Neuronal stem cell (in vitro differentiated cells): ENCODE measurements around the gene PTPRD.

ENCODE experiments used
- DNase-seq: peaks from one replicate; pipeline ENCODE4 v3.0.0-alpha.2; 2013; ENCODE audit warnings: low spot score
- H2AFZ ChIP-seq: one replicate; pipeline ENCODE4 v1.6.1; 2013; ENCODE audit warnings: mild to moderate bottlenecking, low read length, inconsistent platforms
- H2AK5ac ChIP-seq: 2 replicates; pipeline ENCODE4 v1.6.1; 2013; ENCODE audit warnings: low read depth, mild to moderate bottlenecking, inconsistent platforms, low read length, moderate library complexity, mixed read lengths
- H2BK120ac ChIP-seq: 2 replicates; pipeline ENCODE4 v1.6.1; 2013; ENCODE audit warnings: low read depth, mild to moderate bottlenecking, inconsistent platforms, low read length, moderate library complexity, mixed read lengths
- H2BK12ac ChIP-seq: one replicate; pipeline ENCODE4 v1.6.1; 2013; ENCODE audit warnings: low read length, inconsistent platforms
- H2BK15ac ChIP-seq: 2 replicates; pipeline ENCODE4 v1.6.1; 2013; ENCODE audit warnings: mild to moderate bottlenecking, low read length, inconsistent platforms, mixed read lengths
- H2BK5ac ChIP-seq: one replicate; pipeline ENCODE4 v1.6.1; 2013; ENCODE audit warnings: inconsistent platforms, mild to moderate bottlenecking, low read length, moderate library complexity
- H3K14ac ChIP-seq: one replicate; pipeline ENCODE4 v1.6.1; 2013; ENCODE audit warnings: low read length, inconsistent platforms
- H3K18ac ChIP-seq: 2 replicates; pipeline ENCODE4 v1.6.1; 2013; ENCODE audit warnings: low read length, inconsistent platforms
- H3K23ac ChIP-seq: 2 replicates; pipeline ENCODE4 v1.6.1; 2013; ENCODE audit warnings: low read depth, mild to moderate bottlenecking, mixed read lengths, low read length, inconsistent platforms; ENCODE audit not compliant: poor library complexity
- H3K27ac ChIP-seq: replicated peaks from 3 replicates; pipeline ENCODE4 v1.5.1; 2013; ENCODE audit warnings: low read length, inconsistent platforms
- H3K27me3 ChIP-seq, 3 experiments: 2 replicates each; pipeline ENCODE4 v1.6.1; 2013; ENCODE audit warnings: low read length in 3 of 3, mild to moderate bottlenecking in 2 of 3, inconsistent platforms in 1 of 3, low read depth in 1 of 3, mixed read lengths in 1 of 3, moderate library complexity in 1 of 3; ENCODE audit not compliant: control insufficient read depth in 3 of 3, insufficient read depth in 3 of 3
- H3K36me3 ChIP-seq, 2 donors: replicated peaks in 1 of 2; 2 replicates each; pipeline ENCODE4 v1.6.1; 2013; ENCODE audit warnings: low read length in 2 of 2; ENCODE audit not compliant: control insufficient read depth in 2 of 2, insufficient read depth in 2 of 2
- H3K4ac ChIP-seq: 2 replicates; pipeline ENCODE4 v1.6.1; 2013; ENCODE audit warnings: inconsistent platforms, mild to moderate bottlenecking, low read length, moderate library complexity
- H3K4me1 ChIP-seq, 2 donors: 1 replicate in 1 of 2; 2 replicates in 1 of 2; pipeline ENCODE4 v1.6.1; 2013; ENCODE audit warnings: low read length in 2 of 2, low read depth in 1 of 2; ENCODE audit not compliant: control insufficient read depth in 2 of 2, insufficient read depth in 1 of 2
- H3K4me2 ChIP-seq: one replicate; pipeline ENCODE4 v1.6.1; 2013; ENCODE audit warnings: mild to moderate bottlenecking, low read length, inconsistent platforms; ENCODE audit not compliant: insufficient read depth, poor library complexity, severe bottlenecking
- H3K4me3 ChIP-seq, 2 donors: 2 replicates each; pipeline ENCODE4 v1.5.1; 2013; ENCODE audit warnings: low read length in 2 of 2, mild to moderate bottlenecking in 2 of 2, inconsistent platforms in 1 of 2, moderate library complexity in 1 of 2
- H3K79me1 ChIP-seq: one replicate; pipeline ENCODE4 v1.6.1; 2013; ENCODE audit warnings: low read depth, mild to moderate bottlenecking, inconsistent platforms, low read length, moderate library complexity
- H3K9ac ChIP-seq: one replicate; pipeline ENCODE4 v1.6.1; 2013; ENCODE audit warnings: mild to moderate bottlenecking, low read depth, low read length, inconsistent platforms; ENCODE audit not compliant: poor library complexity
- H3K9me3 ChIP-seq, 2 donors: replicated peaks in 1 of 2; 2 replicates each; pipeline versions ENCODE3 to v1.6.1; 2013; ENCODE audit warnings: low read length in 2 of 2, mild to moderate bottlenecking in 2 of 2, inconsistent platforms in 1 of 2, low read depth in 1 of 2, mixed read lengths in 1 of 2, moderate library complexity in 1 of 2; ENCODE audit not compliant: control insufficient read depth in 2 of 2, insufficient read depth in 1 of 2
- H4K8ac ChIP-seq: one replicate; pipeline ENCODE4 v1.6.1; 2013; ENCODE audit warnings: low read depth, mild to moderate bottlenecking, inconsistent platforms, low read length, moderate library complexity
- H4K91ac ChIP-seq: one replicate; pipeline ENCODE4 v1.6.1; 2013; ENCODE audit warnings: low read length, low read depth, mild to moderate bottlenecking, inconsistent platforms; ENCODE audit not compliant: poor library complexity
- WGBS, 2 donors: extraction: QIAGEN DNeasy Blood & Tissue Kit; methylation state at CpG; one replicate each; pipeline ENCODE4 v1.1.7; 2013; ENCODE audit warnings: missing lambda C conversion rate in 2 of 2, mixed read lengths in 1 of 2; ENCODE audit not compliant: insufficient read length in 2 of 2, insufficient replicate concordance in 1 of 2; ENCODE audit errors: extremely low coverage in 2 of 2; 5-methylcytosine and 5-hydroxymethylcytosine counted together

PTPRD gene

DNA sequence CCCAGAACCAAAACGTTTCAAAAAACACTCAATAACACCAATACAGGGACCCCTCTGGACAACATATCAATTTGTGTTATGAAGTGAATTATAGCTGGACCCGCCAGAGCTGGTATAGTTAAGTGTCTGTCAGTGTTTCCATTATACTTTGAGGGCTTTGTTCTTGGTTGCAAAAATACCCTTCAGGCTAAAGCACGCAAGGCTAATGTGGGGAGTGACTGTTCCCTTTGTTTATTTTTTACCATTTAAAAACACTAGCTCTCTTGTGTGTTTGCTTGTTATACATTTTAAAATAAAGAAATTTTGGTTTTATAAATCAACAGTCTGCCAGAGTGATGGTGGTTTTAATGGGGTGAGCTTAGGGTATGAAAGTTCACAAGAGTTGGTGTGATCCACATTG is 859.5 kb downstream of the PTPRD start:
- Histone ChIP-seq H3K4me1 (no peaks in the 10 kb centered on the region), H3K23ac (no peak overlapping the region), H3K27ac (no peak overlapping the region), H3K14ac (no peak overlapping the region), H2BK5ac (no peak overlapping the region), H2BK120ac (no peak overlapping the region), H3K18ac (no peak overlapping the region), H3K4me3 (no peak overlapping the region), H3K36me3 (no peaks in the 10 kb centered on the region), H2BK15ac (no peak overlapping the region), H3K4ac (no peak overlapping the region), H3K9me3 (no peaks in the 10 kb centered on the region), H3K4me2 (no peak overlapping the region), H3K9ac (no peak overlapping the region), H4K91ac (no peak overlapping the region), H3K79me1 (no peaks in the 10 kb centered on the region), H4K8ac (no peak overlapping the region), H2BK12ac (no peak overlapping the region), H2AFZ (no peak overlapping the region), H2AK5ac (no peak overlapping the region), H3K27me3 (no peaks in the 10 kb centered on the region)
- WGBS, 2 donors, result no CpG with 5 or more reads among the region's 3 CpGs
- DNase-seq, result no peak

DNA sequence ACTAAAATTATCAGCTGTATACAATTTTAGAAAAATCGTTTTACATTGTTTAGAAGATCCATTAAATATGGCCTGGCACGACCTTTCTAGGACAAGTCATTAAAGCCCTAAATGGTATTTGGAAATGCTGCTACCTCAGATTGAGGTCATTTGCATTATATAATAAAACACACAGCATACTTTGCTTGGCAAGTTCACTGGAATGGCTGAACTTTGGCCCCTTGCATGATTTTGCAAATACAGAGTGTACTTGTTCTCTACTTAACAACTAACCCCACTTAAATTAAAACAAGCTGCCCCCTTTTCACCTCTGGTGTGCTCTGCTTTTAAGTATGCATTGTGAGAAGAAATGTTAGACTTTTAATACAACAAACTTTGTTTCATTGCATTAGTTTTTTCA is 860.1 kb downstream of the PTPRD start:
- H3K27me3 ChIP-seq, result no peaks in the 10 kb centered on the region
- no peaks in the 10 kb centered on the region for H3K79me1 ChIP-seq
- H3K36me3 ChIP-seq, result no peaks in the 10 kb centered on the region
- H2BK120ac ChIP-seq, result no peak overlapping the region
- no peaks in the 10 kb centered on the region for H3K4me1 ChIP-seq
- WGBS, 2 donors, result no CpG with 5 or more reads among the region's 2 CpGs
- no peak overlapping the region for H2BK12ac ChIP-seq
- H3K9me3 ChIP-seq, result no peaks in the 10 kb centered on the region
- no peak overlapping the region for H3K18ac ChIP-seq
- H3K14ac ChIP-seq, result no peak overlapping the region
- no peak overlapping the region for H2BK5ac ChIP-seq
- no peak overlapping the region for H3K23ac ChIP-seq
- H3K9ac ChIP-seq, result no peak overlapping the region
- H4K8ac ChIP-seq, result no peak overlapping the region
- no peak overlapping the region for H2AFZ ChIP-seq
- no peak overlapping the region for H2AK5ac ChIP-seq
- H3K4me2 ChIP-seq, result no peak overlapping the region
- no peak overlapping the region for H3K4ac ChIP-seq
- H3K4me3 ChIP-seq, result no peak overlapping the region
- no peak overlapping the region for H4K91ac ChIP-seq
- H2BK15ac ChIP-seq, result no peak overlapping the region
- no peak overlapping the region for H3K27ac ChIP-seq
- no peak for DNase-seq

DNA sequence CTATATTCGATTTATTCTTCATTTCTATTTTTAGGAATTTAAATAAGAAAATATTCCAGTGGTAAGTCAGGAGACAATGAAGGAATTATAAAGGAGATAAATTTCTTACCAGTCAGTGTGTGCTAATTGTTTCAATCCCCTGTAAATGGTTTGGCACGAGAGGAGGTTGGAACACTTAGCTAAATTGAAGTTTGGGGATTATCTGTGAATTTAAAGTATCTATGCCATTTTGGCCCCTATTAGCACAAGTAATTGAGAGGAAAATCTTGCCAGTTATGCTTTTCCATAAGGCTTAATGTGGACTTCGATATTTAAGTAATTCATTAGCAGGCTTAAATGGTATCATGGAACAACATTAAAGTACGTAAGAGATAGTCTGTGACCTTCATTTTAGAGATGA is 860.8 kb downstream of the PTPRD start:
- Histone ChIP-seq H2BK15ac (no peak overlapping the region), H3K79me1 (no peaks in the 10 kb centered on the region), H3K14ac (no peak overlapping the region), H3K36me3 (no peaks in the 10 kb centered on the region), H4K91ac (no peak overlapping the region), H2BK120ac (no peak overlapping the region), H3K9me3 (no peaks in the 10 kb centered on the region), H3K18ac (no peak overlapping the region), H3K4me1 (no peaks in the 10 kb centered on the region), H3K4me2 (no peak overlapping the region), H2AK5ac (no peak overlapping the region), H3K27me3 (no peaks in the 10 kb centered on the region), H3K4me3 (no peak overlapping the region), H2BK12ac (no peak overlapping the region), H3K23ac (no peak overlapping the region), H3K9ac (no peak overlapping the region), H2AFZ (no peak overlapping the region), H3K4ac (no peak overlapping the region), H2BK5ac (no peak overlapping the region), H3K27ac (no peak overlapping the region), H4K8ac (no peak overlapping the region)
- WGBS, 2 donors, result no CpG with 5 or more reads among the region's 4 CpGs
- DNase-seq, result no peak

DNA sequence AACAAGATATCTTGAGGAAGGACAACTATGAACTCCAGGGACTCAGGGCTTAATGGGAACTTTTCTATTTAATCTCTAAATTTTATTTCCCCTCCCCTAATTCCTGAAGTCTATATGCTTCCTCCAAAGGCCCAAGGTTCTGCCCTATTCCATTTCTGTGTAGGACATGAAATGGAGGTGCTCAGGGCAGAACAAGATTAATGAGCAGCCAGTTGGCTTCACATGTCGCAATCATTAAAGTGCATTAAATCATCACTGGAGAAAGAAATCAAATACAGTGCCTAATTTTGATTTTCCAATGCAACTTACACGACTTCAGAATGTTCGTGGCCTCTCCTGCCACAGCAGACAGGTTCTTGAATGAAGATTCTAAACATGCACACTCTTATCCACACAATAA is 862.1 kb downstream of the PTPRD start:
- Histone ChIP-seq H3K23ac (no peak overlapping the region), H3K79me1 (no peaks in the 10 kb centered on the region), H3K18ac (no peak overlapping the region), H4K91ac (no peak overlapping the region), H3K27me3 (no peaks in the 10 kb centered on the region), H4K8ac (no peak overlapping the region), H3K36me3 (no peaks in the 10 kb centered on the region), H2BK120ac (no peak overlapping the region), H2BK12ac (no peak overlapping the region), H3K4me3 (no peak overlapping the region), H3K9me3 (no peaks in the 10 kb centered on the region), H3K9ac (no peak overlapping the region), H3K14ac (no peak overlapping the region), H2BK15ac (no peak overlapping the region), H3K4me1 (no peaks in the 10 kb centered on the region), H3K4me2 (no peak overlapping the region), H3K27ac (no peak overlapping the region), H2AK5ac (no peak overlapping the region), H2BK5ac (no peak overlapping the region), H2AFZ (no peak overlapping the region), H3K4ac (no peak overlapping the region)
- no CpG with 5 or more reads among the region's 3 CpGs for whole genome bisulfite sequencing, 2 donors
- DNase-seq, result no peak
